Germinal center (tissue), 1 donor: ENCODE results near the gene RASA3.
"Not testable (repeated sequence)": the region's sequence is repeated elsewhere in the genome, so short reads cannot be mapped to it uniquely, and the experiment has no call there.

ENCODE experiments used
- DNase-seq: peaks from one replicate; pipeline ENCODE4 v3.0.0; 2012; ENCODE audit warnings: mixed read lengths, low spot score

Gene RASA3

GRCh38 chr13:114080739-114081561 lies 51.5 kb downstream of the RASA3 start:
- DNase-seq = no peak

- DNase-seq = no peak
Measured at GRCh38 chr13:114079601-114080536, 52.6 kb downstream of the RASA3 start.

- no peak for DNase-seq
Measured at GRCh38 chr13:114078461-114079451, 53.7 kb downstream of the RASA3 start.

- DNase-seq = no peak
Measured at GRCh38 chr13:114077933-114078325, 54.5 kb downstream of the RASA3 start.

- DNase-seq = no peak
Measured at GRCh38 chr13:114077099-114077932, 55.1 kb downstream of the RASA3 start.

GRCh38 chr13:114076329-114077090 lies 55.9 kb downstream of the RASA3 start:
- DNase-seq = no peak

GRCh38 chr13:114075811-114076210 lies 56.6 kb downstream of the RASA3 start:
- DNase-seq = not testable (repeated sequence)

- no peak for DNase-seq
Measured at GRCh38 chr13:114074671-114075315, 57.6 kb downstream of the RASA3 start.

- no peak for DNase-seq
Measured at GRCh38 chr13:114073881-114074612, 58.4 kb downstream of the RASA3 start.

- no peak for DNase-seq
Measured at GRCh38 chr13:114072421-114072820, 60.0 kb downstream of the RASA3 start.

- no peak for DNase-seq
Measured at GRCh38 chr13:114071991-114072390, 60.4 kb downstream of the RASA3 start.

- no peak for DNase-seq
Measured at GRCh38 chr13:114071410-114071809, 61.0 kb downstream of the RASA3 start.

GRCh38 chr13:114070098-114070799 lies 62.2 kb downstream of the RASA3 start:
- no peak for DNase-seq

GRCh38 chr13:114069376-114070097 lies 62.9 kb downstream of the RASA3 start:
- no peak for DNase-seq

- no peak for DNase-seq
Measured at GRCh38 chr13:114068656-114069318, 63.6 kb downstream of the RASA3 start.

GRCh38 chr13:114067886-114068651 lies 64.4 kb downstream of the RASA3 start:
- DNase-seq = peak; percentile 30
